Bronchial epithelial cell (primary cell): ENCODE data around the gene CYP2W1. TPM values are rescaled to one million over a fixed set of nuclear protein-coding genes. Genes with fewer than 3 reads are reported as not detected.

Experiments
- DNase-seq: peaks from one replicate; pipeline ENCODE4 v3.0.0-alpha.2; 2010; ENCODE audit warnings: low read depth
- FAIRE-seq: peaks from 2 replicates; lab custom pipeline; 2011; peaks lifted over from hg19 to GRCh38; lab: Jason Lieb, UNC
- H3K27me3 ChIP-seq: 2 replicates; pipeline ENCODE4 v1.5.1; 2011; ENCODE audit warnings: low read length; ENCODE audit not compliant: control insufficient read depth, insufficient read depth
- H3K36me3 ChIP-seq: 2 replicates; pipeline ENCODE4 v1.5.1; 2011; ENCODE audit warnings: low read length; ENCODE audit not compliant: control insufficient read depth, insufficient read depth
- H3K4me3 ChIP-seq: 2 replicates; pipeline ENCODE4 v1.5.1; 2011; ENCODE audit warnings: mild to moderate bottlenecking, low read depth, low read length, control low read depth
- total RNA-seq: library from RNA; depleted of rRNA; stranded (reverse); fragments of >200 nt; gene quantifications from 2 replicates; pipeline ENCODE4 v1.2.1, GENCODE V29; 2014
- TF ChIP-seq, protein P1 (sequence below): IDR thresholded peaks from 2 replicates; pipeline ENCODE4 v1.5.1; 2011; ENCODE audit warnings: mild to moderate bottlenecking, moderate library complexity, low read length, control low read depth, inconsistent platforms; ENCODE audit not compliant: insufficient read depth, severe bottlenecking

Gene CYP2W1
- total RNA-seq, 1 donor from 2014 or later, result not detected

DNA sequence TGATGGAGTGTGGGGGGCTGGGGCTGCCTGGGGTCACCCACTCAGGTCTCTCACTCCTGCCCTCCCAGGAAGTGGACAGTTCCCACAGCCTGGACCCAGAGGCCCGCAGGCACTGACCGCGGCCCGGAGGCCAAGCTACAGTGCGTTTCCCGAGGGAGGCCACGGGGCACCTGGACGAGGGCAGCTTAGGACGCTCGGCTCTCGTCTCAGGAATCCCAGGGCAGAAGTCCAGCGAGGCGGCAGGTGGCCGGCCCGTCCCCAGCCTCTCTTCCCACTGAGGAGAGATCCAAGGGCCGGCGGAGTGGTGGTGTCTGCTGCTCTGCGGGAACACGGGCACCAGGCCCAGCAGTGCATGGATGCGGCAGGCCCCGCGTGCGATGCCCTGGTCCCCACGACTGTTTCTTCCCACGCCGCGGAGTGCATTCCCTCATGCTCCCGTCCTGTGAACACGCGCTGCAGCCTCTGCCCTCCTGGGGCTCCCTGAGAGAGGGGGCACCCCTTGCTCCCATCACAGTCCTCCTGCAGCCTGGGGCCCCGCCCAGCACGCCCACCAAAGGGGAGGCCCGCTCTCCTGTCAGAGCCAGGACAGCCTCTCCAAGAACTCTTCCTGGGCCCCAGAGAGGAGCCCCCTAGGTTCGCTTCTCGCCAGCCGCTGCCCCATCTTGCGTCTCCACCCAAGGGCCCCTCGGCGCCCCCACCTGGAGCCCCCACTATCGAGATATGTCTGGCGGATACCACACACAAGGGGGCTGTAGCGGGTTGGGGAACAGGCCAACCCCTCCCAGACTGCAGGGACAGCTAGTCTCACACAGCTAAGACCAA lies 37.0 kb downstream of the CYP2W1 start:
- Histone ChIP-seq H3K4me3 (no peak overlapping the region), H3K36me3 (peaks cover 14% of the 10 kb centered on the region), H3K27me3 (no peaks in the 10 kb centered on the region)
- no peak for FAIRE-seq
- no peak for DNase-seq
- TF ChIP-seq, protein P1, sequence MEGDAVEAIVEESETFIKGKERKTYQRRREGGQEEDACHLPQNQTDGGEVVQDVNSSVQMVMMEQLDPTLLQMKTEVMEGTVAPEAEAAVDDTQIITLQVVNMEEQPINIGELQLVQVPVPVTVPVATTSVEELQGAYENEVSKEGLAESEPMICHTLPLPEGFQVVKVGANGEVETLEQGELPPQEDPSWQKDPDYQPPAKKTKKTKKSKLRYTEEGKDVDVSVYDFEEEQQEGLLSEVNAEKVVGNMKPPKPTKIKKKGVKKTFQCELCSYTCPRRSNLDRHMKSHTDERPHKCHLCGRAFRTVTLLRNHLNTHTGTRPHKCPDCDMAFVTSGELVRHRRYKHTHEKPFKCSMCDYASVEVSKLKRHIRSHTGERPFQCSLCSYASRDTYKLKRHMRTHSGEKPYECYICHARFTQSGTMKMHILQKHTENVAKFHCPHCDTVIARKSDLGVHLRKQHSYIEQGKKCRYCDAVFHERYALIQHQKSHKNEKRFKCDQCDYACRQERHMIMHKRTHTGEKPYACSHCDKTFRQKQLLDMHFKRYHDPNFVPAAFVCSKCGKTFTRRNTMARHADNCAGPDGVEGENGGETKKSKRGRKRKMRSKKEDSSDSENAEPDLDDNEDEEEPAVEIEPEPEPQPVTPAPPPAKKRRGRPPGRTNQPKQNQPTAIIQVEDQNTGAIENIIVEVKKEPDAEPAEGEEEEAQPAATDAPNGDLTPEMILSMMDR, result no peak

DNA sequence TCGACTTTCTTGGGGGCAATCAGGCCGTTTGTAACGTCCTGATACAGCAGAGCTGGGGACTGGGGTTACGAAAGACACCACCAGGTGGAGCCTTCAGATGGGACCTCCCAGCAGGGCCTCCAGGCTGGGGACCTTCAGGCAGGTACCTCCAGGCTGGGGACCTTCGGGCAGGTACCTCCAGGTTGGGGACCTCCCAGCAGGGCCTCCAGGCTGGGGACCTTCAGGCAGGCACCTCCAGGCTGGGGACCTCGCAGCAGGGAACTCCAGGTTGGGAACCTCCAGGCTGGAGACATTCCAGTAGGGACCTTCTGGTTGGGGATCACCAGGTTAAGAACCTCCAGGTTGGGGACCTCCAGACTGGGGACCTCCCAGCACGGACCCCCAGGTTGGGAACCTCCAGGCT lies 37.9 kb downstream of the CYP2W1 start:
- H3K27me3 ChIP-seq, result no peaks in the 10 kb centered on the region
- H3K4me3 ChIP-seq, result no peak overlapping the region
- H3K36me3 ChIP-seq, result peaks cover 20% of the 10 kb centered on the region
- TF ChIP-seq, protein P1, result no peak
- DNase-seq (no peak), FAIRE-seq (no peak)

DNA sequence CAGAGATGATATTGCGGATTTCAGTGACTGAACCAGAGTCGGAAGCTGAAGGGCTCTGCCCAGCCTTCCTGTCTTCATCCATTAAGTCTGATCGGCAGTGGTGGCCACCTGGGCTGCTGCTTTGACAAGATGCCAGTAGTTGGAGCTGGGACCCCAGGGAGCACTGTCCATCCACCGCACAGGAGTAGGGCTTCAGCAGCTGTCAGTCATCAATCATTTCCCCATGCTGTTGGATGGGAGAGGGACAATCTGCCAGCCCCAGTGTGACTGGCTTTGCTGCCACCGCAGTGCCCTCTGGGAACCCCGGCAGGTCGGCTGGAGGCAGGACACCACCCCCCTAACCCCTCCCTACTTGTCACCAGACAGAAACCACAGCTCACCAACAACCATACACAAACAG lies 38.4 kb downstream of the CYP2W1 start:
- H3K36me3 ChIP-seq, result peaks cover 24% of the 10 kb centered on the region
- TF ChIP-seq, protein P1, result no peak
- H3K4me3 ChIP-seq, result no peak overlapping the region
- no peaks in the 10 kb centered on the region for H3K27me3 ChIP-seq
- no peak for FAIRE-seq
- no peak for DNase-seq

DNA sequence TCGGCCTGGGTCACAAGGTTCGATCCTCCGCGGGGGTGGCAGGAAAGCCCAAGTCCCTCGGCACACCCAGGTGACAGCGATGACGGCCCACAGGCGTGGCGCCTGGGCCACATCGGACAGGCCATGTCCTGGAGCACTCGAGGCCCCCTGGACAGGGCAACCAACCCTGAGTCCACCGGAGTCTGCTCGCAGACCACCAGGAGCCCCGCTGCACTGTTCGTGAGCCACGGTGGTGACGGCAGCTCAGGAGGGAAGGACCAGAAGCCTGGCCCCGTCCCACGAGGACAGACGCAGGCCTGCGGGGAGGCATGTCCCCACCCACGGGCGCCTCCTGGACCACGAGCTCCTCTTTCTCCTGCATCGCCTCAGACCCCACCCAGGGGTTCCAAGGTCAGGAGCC lies 39.0 kb downstream of the CYP2W1 start:
- no peak for FAIRE-seq
- H3K36me3 ChIP-seq, result peaks cover 27% of the 10 kb centered on the region
- no peak for DNase-seq

DNA sequence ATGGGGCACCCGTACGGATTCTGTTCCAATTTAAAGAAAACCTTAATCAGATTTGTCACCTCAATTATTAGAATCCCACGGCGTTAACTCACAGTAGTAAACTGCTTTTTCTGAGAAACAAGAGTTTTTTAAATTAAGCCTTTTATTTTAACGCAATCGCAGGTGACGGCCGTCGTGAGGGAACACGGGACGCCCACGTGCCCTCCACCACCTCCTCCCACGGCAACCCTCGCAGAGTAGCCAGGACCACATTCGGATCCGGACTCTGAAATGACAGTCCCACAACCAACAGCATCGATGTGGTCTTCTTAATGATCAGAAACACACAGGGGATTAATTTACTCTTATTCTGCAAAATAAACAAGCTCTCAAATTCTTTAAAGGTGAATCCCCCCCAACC lies 39.4 kb downstream of the CYP2W1 start:
- DNase-seq (no peak), FAIRE-seq (no peak)
- Histone ChIP-seq H3K27me3 (no peaks in the 10 kb centered on the region), H3K36me3 (peaks cover 27% of the 10 kb centered on the region), H3K4me3 (no peak overlapping the region)
- TF ChIP-seq, protein P1, result no peak

More for the DNA sequence above, 39.0 kb downstream of the CYP2W1 start:
- TF ChIP-seq, protein P1, result no peak
- Histone ChIP-seq H3K27me3 (no peaks in the 10 kb centered on the region), H3K4me3 (no peak overlapping the region)
